T-helper 1 cell treated with Interleukin-12 subunit alpha and Interleukin-12 subunit beta and Interleukin-4 antibody, amounts not matched to agents 30 ng/mL and 1 ng/mL, for 36 hours (primary cell): Measurements from ENCODE around the gene SIGMAR1. TPM values are rescaled to one million over a fixed set of nuclear protein-coding genes. Genes with fewer than 3 reads are reported as not detected.

Experiments
- intact Hi-C: fragments of 100-400 bp; cut with micrococcal nuclease; formaldehyde crosslinking; loops from one replicate; pipeline ENCODE4 v1.15.1; 2024
- total RNA-seq: library from RNA; stranded (reverse); gene quantifications from 2 replicates; pipeline ENCODE4 v1.2.3, GENCODE V29; 2022

SIGMAR1 gene
- total RNA-seq, 1 donor from 2014 or later: 63.0 TPM

DNA sequence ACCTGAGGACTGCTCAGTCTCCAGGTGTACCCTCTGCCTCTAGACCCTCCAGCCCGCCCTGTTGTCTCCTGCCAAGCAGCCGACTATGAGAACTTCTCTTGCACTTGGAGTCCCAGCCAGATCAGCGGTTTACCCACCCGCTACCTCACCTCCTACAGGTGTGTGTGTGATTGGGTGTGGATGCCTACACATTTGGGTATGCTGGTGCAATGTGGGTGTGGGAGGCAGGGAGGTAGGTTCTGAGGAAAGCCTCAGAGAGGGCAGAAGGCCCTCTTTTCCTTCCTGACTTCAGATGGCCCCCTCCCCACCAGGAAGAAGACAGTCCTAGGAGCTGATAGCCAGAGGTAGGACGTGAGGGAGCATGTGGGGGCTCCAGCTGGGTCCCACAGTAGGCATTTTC lies 19.4 kb upstream of the SIGMAR1 start:
- intact Hi-C loops: no loop called here

DNA sequence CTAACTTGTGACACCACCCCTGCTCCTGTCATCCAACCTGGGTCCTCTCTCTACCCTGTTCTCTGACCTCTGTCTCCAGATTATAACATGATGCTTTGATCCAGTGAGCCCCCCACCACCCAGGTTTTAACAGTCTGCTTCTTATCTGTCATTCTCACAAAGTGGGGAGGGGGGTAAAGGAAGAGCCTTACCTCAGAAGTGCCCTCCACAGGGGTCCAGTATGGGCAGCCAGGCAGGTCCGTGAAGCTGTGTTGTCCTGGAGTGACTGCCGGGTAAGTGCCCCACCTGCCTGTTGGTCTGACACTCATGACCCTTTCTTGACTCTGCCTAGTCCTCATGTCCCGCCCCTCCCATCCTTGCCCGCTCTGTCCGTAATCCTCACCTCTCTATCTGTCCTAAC lies 17.8 kb upstream of the SIGMAR1 start:
- intact Hi-C loops: no loop called here

DNA sequence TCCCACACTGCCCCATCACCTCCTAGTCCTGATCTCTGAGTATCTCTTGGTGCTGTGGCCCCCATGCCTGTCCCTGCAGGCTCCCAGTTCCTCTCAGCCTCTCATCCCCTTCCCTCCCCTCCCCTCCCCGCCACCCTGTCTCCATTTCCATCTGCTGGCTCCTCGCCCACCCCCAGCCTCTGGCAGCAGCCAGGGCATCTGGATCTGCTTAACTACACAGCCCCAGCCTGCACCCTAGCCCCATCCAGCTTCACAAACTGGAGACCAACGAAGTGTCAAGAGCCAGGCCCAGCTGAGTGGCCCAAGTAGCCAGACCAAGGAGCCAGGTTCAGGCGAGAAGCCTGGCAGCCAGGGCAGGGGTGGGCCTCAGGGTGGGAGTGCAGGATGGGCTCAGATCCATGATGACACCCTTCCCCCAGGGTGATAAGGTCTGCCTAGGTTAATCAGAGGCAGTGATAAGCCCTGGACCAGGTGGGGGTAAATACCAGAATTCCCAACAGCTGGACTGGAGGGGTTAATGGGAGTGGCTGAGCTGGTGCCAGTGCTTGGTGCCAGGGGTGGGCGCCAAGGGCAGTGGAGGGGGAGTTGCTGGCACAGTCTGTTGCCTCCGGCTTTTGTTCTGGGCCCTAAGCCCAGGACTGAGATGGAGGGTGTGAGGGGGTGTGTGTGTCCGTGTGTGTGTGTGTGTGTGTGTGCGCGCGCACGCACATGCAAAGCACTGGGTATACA lies 16.9 kb upstream of the SIGMAR1 start:
- intact Hi-C loops: no loop called here

DNA sequence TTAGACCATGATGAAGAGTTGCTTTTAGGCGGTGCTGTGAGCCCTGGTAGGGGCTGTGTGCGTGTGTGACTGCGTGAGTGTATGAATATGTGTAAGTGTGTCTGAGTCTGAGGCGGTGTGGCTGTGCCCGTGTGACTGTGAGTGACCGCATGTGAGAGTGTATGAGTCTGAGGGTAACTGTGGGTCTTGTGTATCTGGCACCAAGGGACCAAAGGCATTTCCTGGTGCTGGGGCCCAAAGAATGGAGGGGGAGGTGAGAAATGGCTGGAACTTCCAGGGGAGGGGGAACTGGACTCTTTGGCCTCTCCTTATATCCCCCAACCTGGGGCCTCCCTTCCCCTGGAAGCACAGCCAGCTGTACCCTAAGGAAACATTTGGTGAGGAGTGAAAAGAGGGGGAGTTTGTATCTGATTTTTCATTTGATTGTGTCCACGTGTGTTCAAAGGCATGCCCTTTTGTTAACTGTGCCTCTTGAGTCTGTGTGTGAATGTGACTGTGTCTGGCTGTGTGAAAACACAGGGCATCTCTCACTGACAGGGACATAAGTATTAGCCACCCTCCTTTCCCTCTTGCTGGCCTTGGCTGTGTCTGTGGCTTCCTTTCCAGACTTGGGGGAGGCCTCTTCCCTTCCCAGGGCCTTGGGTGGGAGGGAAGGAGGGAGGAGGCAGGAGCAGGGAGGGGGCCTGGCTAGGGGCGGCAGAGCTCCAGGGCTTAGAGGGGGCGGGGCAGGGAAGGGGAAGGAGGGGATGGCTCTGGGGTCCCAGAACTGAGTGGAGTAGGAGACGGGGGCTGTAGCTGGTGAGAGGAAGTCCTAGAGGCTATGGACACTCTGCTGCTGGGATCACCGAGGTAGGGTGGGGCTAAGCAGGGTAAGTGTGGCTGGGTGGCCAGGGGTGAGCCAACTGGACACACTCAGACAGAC lies 15.8 kb upstream of the SIGMAR1 start:
- intact Hi-C loops: no loop called here

DNA sequence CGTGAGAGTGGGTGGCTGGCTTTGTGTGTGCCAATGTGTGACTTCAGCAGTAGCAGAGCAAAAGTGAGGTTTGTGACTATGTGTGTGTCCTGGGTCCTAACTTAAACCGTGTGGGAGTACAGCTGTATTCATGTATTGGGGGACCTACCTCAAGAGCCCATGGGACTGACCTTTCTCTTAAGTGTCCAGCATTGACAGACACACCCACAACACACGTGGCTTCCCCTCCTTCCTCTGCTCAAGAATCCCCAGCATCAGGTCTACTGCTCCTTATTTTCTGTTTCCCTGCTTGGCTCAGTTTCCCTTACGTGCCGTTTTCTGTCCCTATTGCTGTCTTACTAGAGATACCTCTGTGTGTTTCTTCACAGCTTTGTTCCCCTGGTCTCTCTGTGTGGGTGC lies 15.0 kb upstream of the SIGMAR1 start:
- intact Hi-C loops: no loop called here

DNA sequence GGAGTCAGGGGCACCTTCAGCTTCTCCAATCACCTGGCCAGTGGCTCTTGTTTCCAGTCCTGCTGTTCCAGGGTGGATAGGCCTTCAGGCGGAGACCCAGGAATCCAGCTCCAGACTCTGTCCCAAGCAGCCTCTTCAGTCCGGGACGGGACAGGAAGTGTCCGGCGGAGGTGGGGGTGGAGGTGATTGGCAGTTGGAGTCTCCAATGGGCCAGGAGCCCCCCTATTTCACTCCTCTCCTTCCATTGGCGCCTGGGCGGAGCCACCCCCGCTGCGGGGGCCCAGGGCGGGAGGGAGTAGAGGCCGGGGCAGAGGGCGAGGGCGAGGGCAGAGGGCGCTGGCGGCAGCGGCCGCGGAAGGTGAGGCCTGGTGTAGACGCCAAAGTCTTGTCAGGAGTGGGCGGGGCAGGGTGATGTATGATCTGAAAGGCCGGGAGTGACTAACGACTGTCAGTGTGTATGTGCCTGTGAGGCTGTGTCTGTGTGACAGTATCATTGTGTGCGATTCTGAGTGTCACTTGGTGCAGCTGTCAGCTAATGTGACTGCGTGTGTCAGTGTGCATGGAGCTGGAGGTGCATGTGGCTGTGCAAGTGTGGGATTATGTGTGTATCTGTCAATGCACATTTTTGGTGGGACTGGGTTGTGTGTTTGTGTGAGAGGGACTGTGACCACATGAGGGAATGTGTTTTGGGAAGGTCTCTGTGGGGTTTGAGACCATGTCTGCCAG lies 14.5 kb upstream of the SIGMAR1 start, which contains the start of gene IL11RA:
TSS of gene IL11RA (plus strand) at position 310 of the 726 bp plus-strand sequence. CDS start 3,033 bp downstream, outside the sequence.
- intact Hi-C loops: no loop called here

DNA sequence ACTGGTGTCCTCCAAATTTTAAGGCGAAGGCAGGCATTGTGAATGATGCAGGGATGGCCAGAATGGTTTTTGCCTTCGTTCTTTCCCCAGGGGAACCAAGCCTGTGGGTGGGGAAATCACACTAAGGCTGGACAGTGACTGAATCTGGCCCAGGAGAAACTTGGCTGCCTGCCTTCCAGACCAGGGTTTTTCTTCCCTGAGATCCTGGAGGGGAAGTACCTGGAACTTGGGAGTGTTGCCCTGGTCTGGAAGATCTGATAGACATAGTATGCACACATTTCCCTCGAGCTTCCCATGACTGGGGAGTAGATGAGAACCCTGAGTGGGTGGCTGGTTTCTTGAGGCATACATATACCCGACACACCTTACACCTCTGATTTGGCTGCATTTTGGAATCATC lies 13.7 kb upstream of the SIGMAR1 start:
- intact Hi-C loops: no loop called here

DNA sequence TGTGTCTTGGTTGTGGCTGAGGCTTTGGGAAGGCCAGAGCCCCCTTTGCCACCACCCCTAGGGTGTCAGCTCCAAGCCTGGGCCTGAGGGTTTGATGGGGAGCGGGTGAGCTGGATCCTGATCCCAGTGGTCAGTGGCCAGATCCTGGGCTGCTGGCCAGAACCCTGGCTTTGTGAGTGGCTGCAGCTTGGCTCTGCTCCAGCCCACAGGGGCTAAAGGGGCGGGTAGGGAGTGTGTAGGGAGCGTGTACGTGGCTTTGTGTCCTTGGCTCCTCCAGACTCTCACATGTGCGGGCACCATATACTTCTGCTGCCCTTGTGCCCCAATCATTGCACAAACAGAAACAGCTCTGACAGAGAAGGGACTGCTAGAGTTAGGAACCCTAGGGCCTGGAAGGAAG lies 13.2 kb upstream of the SIGMAR1 start:
- intact Hi-C loops: no loop called here

DNA sequence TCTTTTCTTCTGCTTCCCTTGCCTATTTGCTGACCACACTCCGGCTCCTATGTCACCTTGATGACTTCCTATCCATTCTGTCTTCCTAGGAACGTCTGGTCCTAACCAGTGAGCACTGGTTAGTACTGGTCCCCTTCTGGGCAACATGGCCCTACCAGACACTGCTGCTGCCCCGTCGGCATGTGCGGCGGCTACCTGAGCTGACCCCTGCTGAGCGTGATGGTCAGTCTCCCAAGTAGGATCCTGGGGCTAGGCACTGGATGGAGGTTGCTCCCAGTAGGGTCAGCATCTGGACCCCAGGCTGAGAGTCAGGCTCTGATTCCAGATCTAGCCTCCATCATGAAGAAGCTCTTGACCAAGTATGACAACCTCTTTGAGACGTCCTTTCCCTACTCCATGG lies 11.1 kb upstream of the SIGMAR1 start:
- intact Hi-C loops: loop anchor here (10.0 kb wide), 1 partner anchor 1756 kb away; the partner anchor contains the start of gene RNF38

DNA sequence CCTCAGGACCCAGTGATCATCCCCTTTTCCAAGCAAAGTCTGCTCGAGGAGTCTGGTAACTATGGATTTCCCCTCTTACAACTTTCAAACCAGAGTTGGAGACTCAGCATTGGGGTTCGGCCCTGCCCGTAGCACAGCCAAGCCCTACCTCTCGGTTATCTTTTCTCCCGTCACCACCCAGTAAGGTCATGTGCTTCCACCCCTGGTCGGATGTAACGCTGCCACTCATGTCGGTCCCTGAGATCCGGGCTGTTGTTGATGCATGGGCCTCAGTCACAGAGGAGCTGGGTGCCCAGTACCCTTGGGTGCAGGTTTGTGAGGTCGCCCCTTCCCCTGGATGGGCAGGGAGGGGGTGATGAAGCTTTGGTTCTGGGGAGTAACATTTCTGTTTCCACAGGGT lies 10.1 kb upstream of the SIGMAR1 start:
- intact Hi-C loops: loop anchor here (2.0 to 10.0 kb wide), 2 partner anchors 463 to 1757 kb away; partner anchors contain the start of gene RNF38

DNA sequence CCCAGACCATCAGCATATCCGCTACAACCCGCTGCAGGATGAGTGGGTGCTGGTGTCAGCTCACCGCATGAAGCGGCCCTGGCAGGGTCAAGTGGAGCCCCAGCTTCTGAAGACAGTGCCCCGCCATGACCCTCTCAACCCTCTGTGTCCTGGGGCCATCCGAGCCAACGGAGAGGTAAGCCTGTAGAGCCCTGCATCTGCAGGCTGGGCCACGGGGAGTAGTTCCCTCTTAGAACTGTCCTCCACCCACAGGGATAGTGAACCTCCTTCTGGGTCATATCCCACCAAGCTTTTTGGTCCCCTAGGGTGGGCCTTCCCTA lies 9.5 kb upstream of the SIGMAR1 start:
- intact Hi-C loops: loop anchor here (2.0 to 10.0 kb wide), 2 partner anchors 464 to 1758 kb away; partner anchors contain the start of gene RNF38

DNA sequence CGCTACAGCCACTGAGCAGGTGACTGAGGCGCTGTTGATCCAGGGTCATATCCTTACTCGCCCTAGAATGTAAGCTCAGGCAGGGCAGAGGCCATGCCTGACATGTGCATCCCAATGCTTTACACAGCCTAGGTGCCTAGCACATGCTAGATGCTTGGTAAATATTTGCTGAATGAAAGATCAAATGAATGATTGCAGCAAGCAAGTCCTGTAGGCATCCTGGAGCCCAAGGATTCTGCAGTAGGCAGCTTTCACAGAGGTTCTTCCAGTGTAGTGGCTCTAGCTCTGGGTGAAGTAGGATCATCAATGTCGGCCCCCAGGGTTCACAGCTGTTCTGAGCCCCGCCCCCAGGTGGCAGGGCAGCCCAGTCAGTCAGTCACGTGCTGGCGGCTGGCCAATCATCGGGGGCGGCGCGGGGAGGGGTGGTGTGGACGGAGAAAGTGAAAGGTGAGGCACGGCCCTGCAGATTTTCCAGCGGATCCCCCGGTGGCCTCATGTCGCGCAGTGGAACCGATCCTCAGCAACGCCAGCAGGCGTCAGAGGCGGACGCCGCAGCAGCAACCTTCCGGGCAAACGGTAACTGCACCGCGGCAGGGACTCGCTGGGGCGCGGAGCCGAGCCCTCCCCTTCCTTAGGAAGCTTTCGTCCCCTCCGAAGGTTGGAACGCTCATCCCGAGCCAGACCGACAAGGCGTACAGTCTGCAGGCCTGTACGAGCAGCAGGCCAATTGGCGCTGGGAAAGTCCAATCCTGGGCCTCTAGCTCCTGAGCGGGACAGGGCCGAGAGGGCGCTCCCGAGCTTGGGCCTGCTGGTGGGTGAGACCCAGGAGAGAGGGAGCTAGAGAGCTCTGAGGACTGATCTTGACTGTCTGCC lies 8.9 kb upstream of the SIGMAR1 start, which contains the start of gene GALT:
TSS of gene GALT (plus strand) at position 465 of the 873 bp plus-strand sequence. CDS start at position 495, 30 bp downstream.
- intact Hi-C loops: loop anchor here (1.0 to 10.0 kb wide), 8 partner anchors 8 to 1758 kb away; partner anchors contain the start of genes DNAI1, DNAJB5, FAM219A and RNF38

DNA sequence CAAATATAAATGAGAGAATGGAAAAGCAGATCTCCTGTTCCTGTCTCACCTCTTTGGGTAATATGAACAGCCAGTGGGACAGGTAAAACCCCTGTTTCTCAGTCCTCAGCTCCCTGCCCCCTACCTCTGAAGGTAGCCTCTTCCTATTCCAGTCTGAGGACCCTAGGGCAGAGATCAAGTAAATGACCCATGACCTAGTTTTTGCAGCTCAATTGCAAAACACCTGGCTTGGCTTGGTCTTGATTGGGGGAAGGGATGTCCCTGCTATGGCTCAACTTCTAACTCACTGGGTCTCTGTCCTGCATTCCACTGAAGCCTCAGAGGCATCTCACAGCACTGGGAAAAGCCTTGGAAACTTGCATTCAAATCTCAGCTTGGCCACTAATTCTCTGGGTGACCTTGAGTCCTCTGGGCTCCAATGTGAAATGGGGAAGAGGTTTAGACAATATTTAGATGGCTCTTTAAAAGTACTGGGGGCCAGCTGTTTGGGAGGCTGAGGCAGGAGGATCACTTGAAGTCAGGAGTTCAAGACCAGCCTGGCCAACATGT lies 7.3 kb upstream of the SIGMAR1 start:
- intact Hi-C loops: loop anchor here (10.0 kb wide), 1 partner anchor 1760 kb away; the partner anchor contains the start of gene RNF38

DNA sequence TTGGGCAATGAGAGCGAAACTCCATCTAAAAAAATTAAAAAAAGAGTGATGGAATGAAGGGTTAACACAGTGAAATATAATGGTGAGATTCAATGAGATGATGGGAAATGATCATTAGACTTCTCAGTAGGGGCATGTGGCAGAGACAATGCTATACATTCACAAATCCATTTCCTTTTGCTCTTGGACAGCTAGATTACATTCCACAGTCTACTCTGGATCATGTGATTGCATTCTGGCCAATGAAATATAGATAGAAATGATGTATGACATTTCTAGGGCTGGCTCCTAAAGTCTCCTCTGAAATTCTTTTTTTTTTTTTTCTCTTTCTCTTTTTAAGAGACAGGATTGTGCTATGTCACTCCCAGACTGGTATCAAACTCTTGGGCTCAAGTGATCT lies 5.1 kb upstream of the SIGMAR1 start:
- intact Hi-C loops: loop anchor here (10.0 kb wide), 1 partner anchor 1762 kb away; the partner anchor contains the start of gene RNF38

DNA sequence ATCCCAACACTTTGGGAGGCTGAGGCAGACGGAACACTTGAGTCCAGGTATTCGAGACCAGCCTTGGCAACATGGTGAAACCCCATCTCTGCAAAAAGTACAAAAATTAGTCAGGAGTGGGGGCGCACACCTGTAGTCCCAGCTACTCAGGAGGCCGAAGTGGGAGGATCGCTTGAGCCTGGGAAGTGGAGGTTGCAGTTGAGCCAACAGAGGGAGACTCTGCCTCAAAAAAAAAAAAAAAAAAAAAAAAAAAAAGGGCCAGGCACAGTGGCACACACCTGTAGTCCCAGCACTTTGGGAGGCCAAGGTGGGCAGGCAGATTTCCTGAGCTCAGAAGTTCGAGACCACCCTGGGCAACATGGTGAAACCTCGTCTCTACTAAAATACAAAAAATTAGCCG lies 1.7 kb upstream of the SIGMAR1 start:
- intact Hi-C loops: loop anchor here (5.0 to 10.0 kb wide), 2 partner anchors 515 to 1093 kb away; partner anchors contain the start of genes CREB3, DCAF12 and TLN1

DNA sequence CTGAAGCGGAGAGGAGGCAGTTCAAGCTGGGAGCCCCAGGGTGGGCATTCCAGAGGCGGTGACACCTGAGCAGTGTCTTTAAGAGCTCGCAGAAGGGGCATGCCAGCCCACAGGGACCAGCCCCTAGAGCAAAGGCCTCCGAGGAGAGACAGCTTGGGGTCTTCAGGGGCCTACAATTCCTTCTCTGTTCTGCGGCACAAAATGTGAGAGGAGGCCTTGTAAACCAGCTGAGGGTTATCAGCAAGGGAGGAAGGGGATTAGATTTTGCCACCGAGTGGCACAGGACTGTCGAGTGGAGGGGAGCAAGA lies 505 bp upstream of the SIGMAR1 start:
- intact Hi-C loops: loop anchor here (1.0 to 10.0 kb wide), 4 partner anchors 8 to 1094 kb away; partner anchors contain the start of genes CREB3, DCAF12, GALT and TLN1

DNA sequence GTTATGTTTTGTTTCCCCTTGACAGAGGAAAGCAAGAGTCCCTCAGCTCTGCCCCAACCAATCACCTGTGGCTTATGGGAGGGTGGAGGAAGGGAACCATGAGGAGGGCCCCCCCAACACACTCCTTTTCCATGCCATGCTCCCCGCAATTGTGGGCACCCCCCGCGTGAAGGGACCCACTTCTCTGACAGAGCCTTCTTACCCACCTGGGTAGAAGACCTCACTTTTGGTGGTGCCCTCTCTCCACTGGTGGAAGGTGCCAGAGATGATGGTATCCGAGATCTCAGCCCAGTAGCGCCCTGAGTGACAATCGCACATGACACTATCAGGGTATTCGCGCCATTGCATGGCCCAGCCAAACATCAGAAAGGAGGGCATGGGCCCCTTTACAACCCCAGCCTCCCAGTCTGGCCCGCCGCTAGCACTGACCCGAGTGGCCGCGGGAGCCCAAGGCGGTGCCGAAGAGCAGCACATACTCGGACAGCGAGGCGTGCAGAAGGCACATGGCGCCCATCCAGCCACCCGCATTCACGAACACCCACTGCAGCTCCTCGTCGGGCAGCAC lies 714 bp downstream of the SIGMAR1 start:
- intact Hi-C loops: loop anchor here (1.0 to 10.0 kb wide), 5 partner anchors 257 to 1095 kb away; partner anchors contain the start of genes CREB3, DCAF12, KIF24 and MYORG

DNA sequence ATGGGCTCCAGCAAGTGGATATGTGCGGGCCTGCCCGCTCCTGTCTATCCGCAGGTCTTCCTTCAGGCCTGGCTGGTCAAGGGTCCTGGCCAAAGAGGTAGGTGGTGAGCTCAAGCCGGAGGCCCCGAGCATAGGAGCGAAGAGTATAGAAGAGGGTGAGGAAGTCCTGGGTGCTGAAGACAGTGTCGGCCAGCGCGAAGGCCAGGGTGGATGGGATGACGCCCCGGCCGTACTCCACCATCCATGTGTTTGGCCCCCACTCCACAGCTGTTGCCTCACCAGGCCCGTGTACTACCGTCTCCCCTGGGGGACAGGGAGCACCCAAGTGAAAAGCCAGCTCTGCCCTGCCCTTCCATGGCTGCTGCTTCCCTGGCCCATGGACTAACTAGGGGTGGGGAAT lies 2.0 kb downstream of the SIGMAR1 start:
- intact Hi-C loops: loop anchor here (5.0 to 10.0 kb wide), 2 partner anchors 511 to 1097 kb away; partner anchors contain the start of genes CREB3, DCAF12 and TLN1
